ENCODE measurements around the gene SCGB3A2. TPM values are rescaled to one million over a fixed set of nuclear protein-coding genes. Genes with fewer than 3 reads are reported as not detected.

Gene SCGB3A2
- total and polyA plus RNA-seq, 2 of the 8 experiments (the other 6 are each of a cell fraction or from before 2014, with no cell fraction given): 47.1 to 63.6 TPM

DNA sequence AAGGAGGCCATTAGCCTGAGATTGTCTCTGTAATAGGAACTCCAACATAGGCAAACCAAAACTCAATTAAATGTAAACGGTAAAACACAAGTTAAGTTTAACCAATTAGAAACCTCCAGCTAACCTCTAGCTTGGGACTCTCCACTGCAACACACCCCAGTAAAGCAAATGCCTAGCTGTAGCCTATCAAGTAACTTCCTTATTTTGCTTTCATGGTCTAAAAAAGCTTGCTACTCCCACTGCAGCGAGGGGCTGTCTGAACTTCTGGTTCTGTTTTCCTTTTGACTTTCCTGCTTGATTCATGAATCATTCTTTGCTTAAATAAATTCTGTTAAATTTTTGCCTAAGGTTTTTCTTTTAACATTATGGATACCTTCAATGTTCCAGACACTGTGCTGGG, 52.3 kb downstream of the SCGB3A2 start (continued):
- TF ChIP-seq TBP (IDR thresholded peaks at IDR 0.05; ENCODE audit: low read depth, low read length): no peak
- TF ChIP-seq MAFK (IDR thresholded peaks at IDR 0.05; ENCODE audit: low read depth, low read length): no peak
- TF ChIP-seq CREB1 (IDR thresholded peaks at IDR 0.05): no peak
- TF ChIP-seq, protein P1, sequence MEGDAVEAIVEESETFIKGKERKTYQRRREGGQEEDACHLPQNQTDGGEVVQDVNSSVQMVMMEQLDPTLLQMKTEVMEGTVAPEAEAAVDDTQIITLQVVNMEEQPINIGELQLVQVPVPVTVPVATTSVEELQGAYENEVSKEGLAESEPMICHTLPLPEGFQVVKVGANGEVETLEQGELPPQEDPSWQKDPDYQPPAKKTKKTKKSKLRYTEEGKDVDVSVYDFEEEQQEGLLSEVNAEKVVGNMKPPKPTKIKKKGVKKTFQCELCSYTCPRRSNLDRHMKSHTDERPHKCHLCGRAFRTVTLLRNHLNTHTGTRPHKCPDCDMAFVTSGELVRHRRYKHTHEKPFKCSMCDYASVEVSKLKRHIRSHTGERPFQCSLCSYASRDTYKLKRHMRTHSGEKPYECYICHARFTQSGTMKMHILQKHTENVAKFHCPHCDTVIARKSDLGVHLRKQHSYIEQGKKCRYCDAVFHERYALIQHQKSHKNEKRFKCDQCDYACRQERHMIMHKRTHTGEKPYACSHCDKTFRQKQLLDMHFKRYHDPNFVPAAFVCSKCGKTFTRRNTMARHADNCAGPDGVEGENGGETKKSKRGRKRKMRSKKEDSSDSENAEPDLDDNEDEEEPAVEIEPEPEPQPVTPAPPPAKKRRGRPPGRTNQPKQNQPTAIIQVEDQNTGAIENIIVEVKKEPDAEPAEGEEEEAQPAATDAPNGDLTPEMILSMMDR (IDR thresholded peaks at IDR 0.05; ENCODE audit: control extremely low read depth in 1 of 3, insufficient read depth in 1 of 3, low read depth in 1 of 3, low read length in 3 of 3): no peak
- TF ChIP-seq KDM5A (IDR thresholded peaks at IDR 0.05; ENCODE audit: low read length): no peak
- no peak for TF ChIP-seq SP2 (IDR thresholded peaks at IDR 0.05; ENCODE audit: low read length)
- TF ChIP-seq SP4 (IDR thresholded peaks at IDR 0.05; ENCODE audit: low read length): no peak
- no peak for TF ChIP-seq NANOG (IDR thresholded peaks at IDR 0.05; ENCODE audit: insufficient read depth, low read depth, low read length, poor library complexity, severe bottlenecking)
- TF ChIP-seq, protein P2, sequence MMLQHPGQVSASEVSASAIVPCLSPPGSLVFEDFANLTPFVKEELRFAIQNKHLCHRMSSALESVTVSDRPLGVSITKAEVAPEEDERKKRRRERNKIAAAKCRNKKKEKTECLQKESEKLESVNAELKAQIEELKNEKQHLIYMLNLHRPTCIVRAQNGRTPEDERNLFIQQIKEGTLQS (IDR thresholded peaks at IDR 0.05; ENCODE audit: insufficient read depth, low read depth, low read length): no peak

Other genes with a start within 250 kb of the SCGB3A2 start
- 13.4 and 13.6 TPM in 2 replicates for gene JAKMIP2, start 96.0 kb upstream of the SCGB3A2 start, total RNA-seq (2021; fragmentation: NEBNext Ultra II Directional; extraction: Animal tissue kit (Norgen Biotek cat#: 25700))
- 2.4 and 3.2 TPM in 2 replicates for gene JAKMIP2, start 96.0 kb upstream of the SCGB3A2 start, polyA plus RNA-seq (2011; rRNA removed)
- 0.48 TPM in 1 of 2 replicates, not detected in the other for gene SPINK1, start 47.0 kb upstream of the SCGB3A2 start, total RNA-seq (2021; fragmentation: NEBNext Ultra II Directional; extraction: Animal tissue kit (Norgen Biotek cat#: 25700))
- 1.3 TPM in 2 replicates for gene SPINK1, start 47.0 kb upstream of the SCGB3A2 start, polyA plus RNA-seq (2011; rRNA removed)
- not detected in 2 replicates for gene C5orf46, start 27.8 kb downstream of the SCGB3A2 start, total RNA-seq (2021; fragmentation: NEBNext Ultra II Directional; extraction: Animal tissue kit (Norgen Biotek cat#: 25700))
- gene C5orf46, start 27.8 kb downstream of the SCGB3A2 start, polyA plus RNA-seq (2011; rRNA removed): not detected in 2 replicates
- 2.0 and 2.2 TPM in 2 replicates for gene SPINK5, start 185.3 kb downstream of the SCGB3A2 start, total RNA-seq (2021; fragmentation: NEBNext Ultra II Directional; extraction: Animal tissue kit (Norgen Biotek cat#: 25700))
- gene SPINK5, start 185.3 kb downstream of the SCGB3A2 start, polyA plus RNA-seq (2011; rRNA removed): 0.97 and 1.4 TPM in 2 replicates